Measurements from ENCODE around the gene RRP36. TPM values are rescaled to one million over a fixed set of nuclear protein-coding genes. Genes with fewer than 3 reads are reported as not detected.

RRP36 gene
- total and polyA plus RNA-seq, 11 donors = 18.7 to 53.4 (median 32.3) TPM

GRCh38 chr6:43029120-43029519 lies 7.7 kb downstream of the RRP36 start:
- Histone ChIP-seq H3K9me3 (no peaks in the 10 kb centered on the region), H3K4me1 (peaks cover 0 to 6% (median 1%) of the 10 kb centered on the region in 12 donors), H3K27me3 (no peaks in the 10 kb centered on the region), H3K36me3 (peaks cover 6 to 97% (median 93%) of the 10 kb centered on the region in 9 donors), H3K27ac (no peak overlapping the region), H3K4me3 (no peak overlapping the region)
- intact Hi-C loops (cut with DNase I) = no loop called here
- ATAC-seq = no peak
- 85 to 91% (median 89%) methylated on average over 9 of the region's 9 CpGs for WGBS, 4 donors
- no peak for TF ChIP-seq POLR2A (IDR thresholded peaks at IDR 0.05)
- no peak for TF ChIP-seq CTCF (IDR thresholded peaks at IDR 0.05)
- DNase-seq = no peak

GRCh38 chr6:43032326-43032725 lies 10.9 kb downstream of the RRP36 start:
- no peaks in the 10 kb centered on the region for H3K27me3 ChIP-seq
- intact Hi-C loops (cut with DNase I) = no loop called here
- WGBS, 4 donors = 92 to 96% (median 95%) methylated on average over 4 of the region's 4 CpGs
- ATAC-seq = no peak
- DNase-seq = no peak
- H3K9me3 ChIP-seq = no peaks in the 10 kb centered on the region
- peaks cover 0 to 88% (median 78%) of the 10 kb centered on the region in 9 donors for H3K36me3 ChIP-seq
- TF ChIP-seq POLR2A (IDR thresholded peaks at IDR 0.05) = no peak
- TF ChIP-seq CTCF (IDR thresholded peaks at IDR 0.05) = no peak
- no peak overlapping the region for H3K4me3 ChIP-seq
- no peak overlapping the region for H3K27ac ChIP-seq
- peaks cover 0 to 22% (median 5%) of the 10 kb centered on the region in 12 donors for H3K4me1 ChIP-seq

- ATAC-seq (no peak), DNase-seq (no peak)
- peaks cover 0 to 24% (median 5%) of the 10 kb centered on the region in 12 donors for H3K4me1 ChIP-seq
- peaks cover 0 to 89% (median 80%) of the 10 kb centered on the region in 9 donors for H3K36me3 ChIP-seq
- no peak overlapping the region for H3K27ac ChIP-seq
- intact Hi-C loops (cut with DNase I) = no loop called here
- no peaks in the 10 kb centered on the region for H3K9me3 ChIP-seq
- H3K4me3 ChIP-seq = no peak overlapping the region
- H3K27me3 ChIP-seq = no peaks in the 10 kb centered on the region
- TF ChIP-seq POLR2A (IDR thresholded peaks at IDR 0.05) = no peak
- TF ChIP-seq CTCF (IDR thresholded peaks at IDR 0.05) = no peak
- 90 to 95% (median 91%) methylated on average over 2 of the region's 2 CpGs for WGBS, 4 donors
Observed at GRCh38 chr6:43033496-43034189, 12.2 kb downstream of the RRP36 start.

- DNase-seq (no peak), ATAC-seq (no peak)
- no peak for TF ChIP-seq CTCF (IDR thresholded peaks at IDR 0.05)
- no peak for TF ChIP-seq POLR2A (IDR thresholded peaks at IDR 0.05)
- Histone ChIP-seq H3K4me1 (peaks cover 0 to 24% (median 5%) of the 10 kb centered on the region in 12 donors), H3K4me3 (no peak overlapping the region), H3K9me3 (no peaks in the 10 kb centered on the region), H3K27me3 (no peaks in the 10 kb centered on the region), H3K36me3 (peaks cover 0 to 89% (median 74%) of the 10 kb centered on the region in 9 donors), H3K27ac (no peak overlapping the region)
- intact Hi-C loops (cut with DNase I) = no loop called here
- WGBS, 4 donors = 86 to 95% (median 93%) methylated on average over 2 of the region's 2 CpGs
Observed at GRCh38 chr6:43034190-43034525, 12.7 kb downstream of the RRP36 start.
